PC-3 (cell line): ENCODE data around the gene MAGEA8.
"Not testable (repeated sequence)": the region's sequence is repeated elsewhere in the genome, so short reads cannot be mapped to it uniquely, and the experiment has no call there.

Experiments
- CTCF ChIP-seq: fragments of 300-600 bp; sonication (generic); conservative IDR thresholded peaks from 2 replicates; pipeline ENCODE4 v1.5.1; 2017; ENCODE audit warnings: antibody characterized with exemption, low read depth, mild to moderate bottlenecking, low read length
- EZH2 ChIP-seq: fragments of 300-600 bp; sonication (generic); IDR thresholded peaks from one replicate; pipeline ENCODE4 v1.6.1; 2017; ENCODE audit warnings: antibody characterized with exemption, mild to moderate bottlenecking, low read length; ENCODE audit not compliant: unreplicated experiment
- EZH2phosphoT487 ChIP-seq: fragments of 300-600 bp; sonication (generic); IDR thresholded peaks from 2 replicates; pipeline ENCODE4 v1.6.1; 2018; ENCODE audit warnings: mild to moderate bottlenecking, antibody characterized with exemption, low read length, borderline replicate concordance

- TF ChIP-seq CTCF, EZH2, EZH2phosphoT487: not testable (repeated sequence)
Measured at GRCh38 chrX:149836728-149837127, 44.3 kb upstream of the MAGEA8 start.
